Caco-2 (cell line): ENCODE results near the gene SESTD1. TPM values are rescaled to one million over a fixed set of nuclear protein-coding genes. Genes with fewer than 3 reads are reported as not detected.

Experiments
- BruUV-seq: library from RNA; stranded (reverse); fragments of 400-500 nt; replicated peaks from 2 replicates; lab custom pipeline; 2021; lab: Mats Ljungman, UMichigan
- CTCF ChIA-PET: fragments of 300-600 bp; sonication (Branson Sonifier 250); formaldehyde crosslinking; loops from one replicate; lab custom pipeline; 2022; ENCODE audit warnings: antibody characterized with exemption; lab: Charles Lee
- POLR2A ChIA-PET: fragments of 300-600 bp; sonication (Branson Sonifier 250); formaldehyde crosslinking; loops from one replicate; lab custom pipeline; 2022; ENCODE audit warnings: antibody characterized with exemption; lab: Charles Lee
- DNase-seq, 2 experiments: peaks; one replicate each; pipeline versions ENCODE4 v3.0.0 to v3.0.0-alpha.2; 2020 to 2022
- H3K27me3 ChIP-seq: replicated peaks from 2 replicates; pipeline ENCODE4 v1.6.0; 2011; ENCODE audit warnings: low read length; ENCODE audit not compliant: control insufficient read depth, insufficient read depth
- H3K36me3 ChIP-seq: 2 replicates; pipeline ENCODE4 v1.5.1; 2011; ENCODE audit warnings: low read length; ENCODE audit not compliant: control insufficient read depth, insufficient read depth
- H3K4me1 ChIP-seq: fragments of 250-450 bp; sonication (Bioruptor Pico); 2 replicates; pipeline ENCODE4 v1.5.1; 2020; ENCODE audit warnings: mild to moderate bottlenecking
- H3K4me3 ChIP-seq: 2 replicates; pipeline ENCODE4 v1.5.1; 2011; ENCODE audit warnings: low read depth, mild to moderate bottlenecking, control low read depth, low read length
- H3K9me3 ChIP-seq: fragments of 250-450 bp; sonication (Bioruptor Pico); 2 replicates; pipeline ENCODE4 v1.5.1; 2020; ENCODE audit warnings: mild to moderate bottlenecking, moderate library complexity
- H3K27ac Mint-ChIP-seq: one replicate; pipeline ENCODE4 v1.8.0; 2022; ENCODE audit warnings: mixed read lengths; ENCODE audit not compliant: unreplicated experiment
- H3K27me3 Mint-ChIP-seq: one replicate; pipeline ENCODE4 v1.8.0; 2022; ENCODE audit warnings: mixed read lengths; ENCODE audit not compliant: insufficient read depth, unreplicated experiment
- H3K36me3 Mint-ChIP-seq: one replicate; pipeline ENCODE4 v1.8.0; 2022; ENCODE audit warnings: mild to moderate bottlenecking, mixed read lengths; ENCODE audit not compliant: insufficient read depth, unreplicated experiment
- H3K4me1 Mint-ChIP-seq: one replicate; pipeline ENCODE4 v1.8.0; 2022; ENCODE audit warnings: low read depth, mixed read lengths; ENCODE audit not compliant: unreplicated experiment
- H3K4me3 Mint-ChIP-seq: one replicate; pipeline ENCODE4 v1.8.0; 2022; ENCODE audit warnings: mild to moderate bottlenecking, moderate library complexity, mixed read lengths; ENCODE audit not compliant: unreplicated experiment
- H3K9me3 Mint-ChIP-seq: one replicate; pipeline ENCODE4 v1.8.0; 2022; ENCODE audit warnings: mixed read lengths; ENCODE audit not compliant: unreplicated experiment
- intact Hi-C: fragments of 100-400 bp; cut with micrococcal nuclease; formaldehyde crosslinking; loops from one replicate; pipeline ENCODE4 v1.10.0; 2022; ENCODE audit not compliant: unreplicated experiment
- total RNA-seq: library from RNA; stranded (reverse); gene quantifications from 2 replicates; pipeline ENCODE4 v1.2.3, GENCODE V29; 2022
- TF ChIP-seq, protein P1 (sequence below), 2 experiments: fragments of 200-600 bp in 1 of 2; IDR thresholded peaks; 1 replicate in 1 of 2; 2 replicates in 1 of 2; pipeline versions ENCODE4 v1.5.1 to v1.8.0; 2011 to 2022; ENCODE audit warnings: antibody characterized with exemption in 1 of 2, control low read depth in 1 of 2, inconsistent platforms in 1 of 2, low read depth in 1 of 2, low read length in 1 of 2, mild to moderate bottlenecking in 1 of 2, moderate library complexity in 1 of 2; ENCODE audit not compliant: insufficient read depth in 1 of 2, severe bottlenecking in 1 of 2, unreplicated experiment in 1 of 2

The SESTD1 gene
- total RNA-seq, 1 experiment from 2014 or later, result 50.2 TPM

GRCh38 chr2:179174240-179174639, 90.4 kb downstream of the SESTD1 start:
- H3K27me3 ChIP-seq, result no peaks in the 10 kb centered on the region
- CTCF ChIA-PET, result no interaction called here
- peaks cover 8% of the 10 kb centered on the region for H3K4me1 ChIP-seq
- no peak for DNase-seq
- H3K9me3 ChIP-seq, result no peaks in the 10 kb centered on the region
- POLR2A ChIA-PET, result no interaction called here
- intact Hi-C loops, result no loop called here
- H3K27me3 Mint-ChIP-seq, result no peaks in the 10 kb centered on the region
- no peak overlapping the region for H3K27ac Mint-ChIP-seq
- H3K36me3 Mint-ChIP-seq, result no peaks in the 10 kb centered on the region
- no peaks in the 10 kb centered on the region for H3K36me3 ChIP-seq
- H3K4me3 ChIP-seq, result no peak overlapping the region
- BruUV-seq, result no TSS peak
- TF ChIP-seq, protein P1, sequence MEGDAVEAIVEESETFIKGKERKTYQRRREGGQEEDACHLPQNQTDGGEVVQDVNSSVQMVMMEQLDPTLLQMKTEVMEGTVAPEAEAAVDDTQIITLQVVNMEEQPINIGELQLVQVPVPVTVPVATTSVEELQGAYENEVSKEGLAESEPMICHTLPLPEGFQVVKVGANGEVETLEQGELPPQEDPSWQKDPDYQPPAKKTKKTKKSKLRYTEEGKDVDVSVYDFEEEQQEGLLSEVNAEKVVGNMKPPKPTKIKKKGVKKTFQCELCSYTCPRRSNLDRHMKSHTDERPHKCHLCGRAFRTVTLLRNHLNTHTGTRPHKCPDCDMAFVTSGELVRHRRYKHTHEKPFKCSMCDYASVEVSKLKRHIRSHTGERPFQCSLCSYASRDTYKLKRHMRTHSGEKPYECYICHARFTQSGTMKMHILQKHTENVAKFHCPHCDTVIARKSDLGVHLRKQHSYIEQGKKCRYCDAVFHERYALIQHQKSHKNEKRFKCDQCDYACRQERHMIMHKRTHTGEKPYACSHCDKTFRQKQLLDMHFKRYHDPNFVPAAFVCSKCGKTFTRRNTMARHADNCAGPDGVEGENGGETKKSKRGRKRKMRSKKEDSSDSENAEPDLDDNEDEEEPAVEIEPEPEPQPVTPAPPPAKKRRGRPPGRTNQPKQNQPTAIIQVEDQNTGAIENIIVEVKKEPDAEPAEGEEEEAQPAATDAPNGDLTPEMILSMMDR (IDR thresholded peaks at IDR 0.05; ENCODE audit: insufficient read depth in 1 of 2, low read depth in 1 of 2, low read length in 1 of 2, severe bottlenecking in 1 of 2, unreplicated experiment in 1 of 2), result no peak
- no peak overlapping the region for H3K4me3 Mint-ChIP-seq
- H3K9me3 Mint-ChIP-seq, result no peaks in the 10 kb centered on the region
- peaks cover 17% of the 10 kb centered on the region for H3K4me1 Mint-ChIP-seq

DNA sequence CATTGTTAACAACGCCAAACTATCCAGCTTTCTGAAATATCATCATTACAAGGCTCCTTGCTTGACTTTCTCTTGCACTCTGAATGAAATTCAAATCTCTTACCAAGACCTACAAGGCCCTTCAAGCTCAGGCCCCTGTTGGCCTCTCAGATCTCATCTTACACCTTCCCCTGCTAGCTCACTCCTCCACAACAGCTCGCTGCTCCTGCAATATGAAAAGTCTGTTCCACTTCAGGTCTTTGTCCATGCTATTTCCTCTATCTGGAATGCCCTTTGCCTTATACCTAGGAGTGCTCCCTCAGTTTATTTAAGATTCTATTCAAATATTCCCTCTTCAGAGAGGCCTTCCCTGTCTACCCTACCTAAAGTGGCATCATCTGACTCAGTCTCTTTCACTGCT, 91.7 kb downstream of the SESTD1 start:
- Histone ChIP-seq H3K36me3 (no peaks in the 10 kb centered on the region), H3K27me3 (no peaks in the 10 kb centered on the region), H3K9me3 (no peaks in the 10 kb centered on the region), H3K4me3 (no peak overlapping the region), H3K4me1 (no peaks in the 10 kb centered on the region; the same call in 1 of the 2 replicates)
- H3K4me1 Mint-ChIP-seq, result peaks cover 15% of the 10 kb centered on the region
- no peaks in the 10 kb centered on the region for H3K9me3 Mint-ChIP-seq
- H3K27ac Mint-ChIP-seq, result no peak overlapping the region
- intact Hi-C loops, result no loop called here
- ChIA-PET CTCF (no interaction called here), POLR2A (interaction anchor here (0.5 kb wide), 1 partner anchor 59 kb away, joined by 3 read pairs; no protein-coding TSS in a partner anchor)
- no TSS peak for BruUV-seq
- H3K4me3 Mint-ChIP-seq, result no peak overlapping the region
- no peaks in the 10 kb centered on the region for H3K27me3 Mint-ChIP-seq
- no peaks in the 10 kb centered on the region for H3K36me3 Mint-ChIP-seq
- DNase-seq, result no peak
- TF ChIP-seq, protein P1 (IDR thresholded peaks at IDR 0.05; ENCODE audit: insufficient read depth in 1 of 2, low read depth in 1 of 2, low read length in 1 of 2, severe bottlenecking in 1 of 2, unreplicated experiment in 1 of 2), result no peak

DNA sequence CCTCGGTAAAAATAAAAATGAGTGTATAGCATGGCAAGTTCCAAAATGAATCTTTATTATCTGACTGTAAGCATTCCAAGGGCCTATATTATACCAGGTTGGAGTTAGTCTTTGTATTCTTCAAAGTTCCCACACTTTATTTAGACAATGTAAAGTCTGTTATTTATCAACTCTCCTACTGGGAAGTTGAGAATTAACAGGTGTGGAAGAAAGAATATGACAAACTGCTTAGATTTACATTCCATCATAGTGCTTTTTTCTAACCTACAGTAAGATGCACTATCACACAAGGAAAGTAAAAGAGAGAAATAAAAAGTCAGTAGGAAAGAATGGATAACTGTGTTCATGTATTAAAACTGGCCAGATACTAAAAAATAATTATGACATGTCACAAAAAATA, 93.3 kb downstream of the SESTD1 start:
- Histone ChIP-seq H3K9me3 (no peaks in the 10 kb centered on the region), H3K27me3 (no peaks in the 10 kb centered on the region), H3K4me3 (no peak overlapping the region), H3K36me3 (no peaks in the 10 kb centered on the region), H3K4me1 (no peaks in the 10 kb centered on the region; the same call in 1 of the 2 replicates)
- no peak overlapping the region for H3K4me3 Mint-ChIP-seq
- POLR2A ChIA-PET, result no interaction called here
- BruUV-seq, result no TSS peak
- no peak for DNase-seq
- no peaks in the 10 kb centered on the region for H3K36me3 Mint-ChIP-seq
- no peak overlapping the region for H3K27ac Mint-ChIP-seq
- TF ChIP-seq, protein P1 (IDR thresholded peaks at IDR 0.05; ENCODE audit: insufficient read depth in 1 of 2, low read depth in 1 of 2, low read length in 1 of 2, severe bottlenecking in 1 of 2, unreplicated experiment in 1 of 2), result no peak
- peaks cover 7% of the 10 kb centered on the region for H3K4me1 Mint-ChIP-seq
- no peaks in the 10 kb centered on the region for H3K27me3 Mint-ChIP-seq
- CTCF ChIA-PET, result no interaction called here
- H3K9me3 Mint-ChIP-seq, result no peaks in the 10 kb centered on the region
- intact Hi-C loops, result no loop called here
